ENCODE data around the gene CFAP251.

Gene CFAP251

DNA sequence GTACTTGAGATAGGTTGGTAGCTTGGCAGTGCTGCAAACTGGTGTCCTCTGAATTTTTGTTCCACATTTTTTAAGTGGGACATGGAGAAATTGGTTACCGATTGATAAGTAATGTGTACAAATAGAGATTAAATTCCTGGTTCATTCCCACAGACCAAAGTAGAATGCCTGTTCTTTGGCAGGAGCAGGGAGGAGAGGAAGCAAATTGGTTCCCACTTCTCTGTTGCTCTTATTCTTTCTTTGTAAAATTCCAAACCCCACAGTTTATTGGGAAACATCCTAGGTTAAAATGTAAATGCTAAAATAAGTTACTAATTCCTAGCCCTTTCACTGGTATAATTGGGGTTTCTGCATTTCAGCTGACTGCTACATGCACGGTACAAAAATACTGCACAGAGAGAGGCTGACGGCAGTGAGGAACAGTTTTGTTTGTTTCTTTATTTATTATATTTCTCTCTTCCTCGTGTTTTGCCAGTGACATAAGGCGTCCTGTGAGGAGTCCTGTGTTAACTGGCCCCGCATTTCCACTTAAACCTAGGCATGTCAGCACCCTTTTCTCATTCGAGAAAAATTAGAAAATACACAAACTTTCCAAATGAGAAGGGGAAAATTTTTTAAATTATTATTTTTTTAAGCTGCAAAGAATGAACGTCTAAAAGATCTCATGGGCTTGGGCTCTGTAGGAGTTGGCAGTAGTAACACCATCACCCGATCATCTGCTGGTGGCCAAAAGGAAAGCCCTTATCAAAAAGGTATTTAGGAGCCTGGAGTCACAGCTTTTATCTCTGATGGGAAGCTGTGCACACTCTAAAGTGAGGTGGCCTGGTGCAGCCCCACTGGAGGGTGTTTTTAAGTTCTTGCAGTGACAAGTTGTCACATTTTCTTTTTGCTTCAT lies 77.9 kb downstream of the CFAP251 start:
- DNase-seq (ENCODE audit: insufficient read length, low spot score) (no peak), FAIRE-seq (no peak)
- TF ChIP-seq POLR2AphosphoS5 (IDR thresholded peaks at IDR 0.05; ENCODE audit: low read depth, low read length) (no peak), SPI1 (IDR thresholded peaks at IDR 0.05; ENCODE audit: low read depth, low read length) (no peak), TAF1 (IDR thresholded peaks at IDR 0.05; ENCODE audit: low read depth, low read length) (no peak), PAX5 (IDR thresholded peaks at IDR 0.05; ENCODE audit: insufficient read depth, low read length, severe bottlenecking) (no peak), POU2F2 (IDR thresholded peaks at IDR 0.05; ENCODE audit: low read depth, low read length) (no peak), POLR2A (IDR thresholded peaks at IDR 0.05; ENCODE audit: low read depth, low read length) (no peak)

DNA sequence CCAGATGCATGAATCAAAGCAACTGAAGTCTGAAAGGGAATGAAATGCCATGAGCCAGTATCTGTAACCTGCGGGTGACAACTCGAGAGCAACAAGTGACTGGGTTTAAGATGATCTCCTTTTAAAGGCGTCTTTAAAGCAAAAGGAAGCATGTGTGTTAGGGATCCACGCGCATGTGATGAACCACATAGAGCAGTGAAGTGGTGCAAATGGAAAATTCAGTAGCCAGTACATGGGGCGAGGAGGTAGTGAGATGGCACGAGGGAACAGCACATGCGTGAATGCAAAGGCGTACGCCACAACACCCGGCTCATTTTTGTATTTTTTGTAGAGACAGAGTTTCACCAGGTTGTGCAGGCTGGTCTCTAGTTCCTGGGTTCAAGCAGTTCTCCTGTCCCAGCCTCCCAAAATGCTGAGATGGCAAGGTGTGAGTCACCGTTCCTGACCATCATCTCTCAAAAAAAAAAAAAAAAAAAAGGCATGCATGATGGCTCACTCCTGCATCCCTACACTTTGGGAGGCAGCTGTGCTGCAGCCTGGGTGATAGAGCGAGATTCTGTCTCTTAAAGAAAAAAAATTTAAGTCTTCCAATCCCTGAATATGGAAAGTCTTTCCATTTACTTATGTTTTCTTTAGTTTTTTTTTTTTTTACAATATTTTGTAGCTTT lies 78.7 kb downstream of the CFAP251 start:
- no peak for TF ChIP-seq POU2F2 (IDR thresholded peaks at IDR 0.05; ENCODE audit: low read depth, low read length)
- no peak for TF ChIP-seq POLR2AphosphoS5 (IDR thresholded peaks at IDR 0.05; ENCODE audit: low read depth, low read length)
- no peak for TF ChIP-seq SPI1 (IDR thresholded peaks at IDR 0.05; ENCODE audit: low read depth, low read length)
- no peak for TF ChIP-seq TAF1 (IDR thresholded peaks at IDR 0.05; ENCODE audit: low read depth, low read length)
- TF ChIP-seq POLR2A (IDR thresholded peaks at IDR 0.05; ENCODE audit: low read depth, low read length) = no peak
- TF ChIP-seq PAX5 (IDR thresholded peaks at IDR 0.05; ENCODE audit: insufficient read depth, low read length, severe bottlenecking) = no peak
- FAIRE-seq (no peak), DNase-seq (ENCODE audit: insufficient read length, low spot score) (no peak)

DNA sequence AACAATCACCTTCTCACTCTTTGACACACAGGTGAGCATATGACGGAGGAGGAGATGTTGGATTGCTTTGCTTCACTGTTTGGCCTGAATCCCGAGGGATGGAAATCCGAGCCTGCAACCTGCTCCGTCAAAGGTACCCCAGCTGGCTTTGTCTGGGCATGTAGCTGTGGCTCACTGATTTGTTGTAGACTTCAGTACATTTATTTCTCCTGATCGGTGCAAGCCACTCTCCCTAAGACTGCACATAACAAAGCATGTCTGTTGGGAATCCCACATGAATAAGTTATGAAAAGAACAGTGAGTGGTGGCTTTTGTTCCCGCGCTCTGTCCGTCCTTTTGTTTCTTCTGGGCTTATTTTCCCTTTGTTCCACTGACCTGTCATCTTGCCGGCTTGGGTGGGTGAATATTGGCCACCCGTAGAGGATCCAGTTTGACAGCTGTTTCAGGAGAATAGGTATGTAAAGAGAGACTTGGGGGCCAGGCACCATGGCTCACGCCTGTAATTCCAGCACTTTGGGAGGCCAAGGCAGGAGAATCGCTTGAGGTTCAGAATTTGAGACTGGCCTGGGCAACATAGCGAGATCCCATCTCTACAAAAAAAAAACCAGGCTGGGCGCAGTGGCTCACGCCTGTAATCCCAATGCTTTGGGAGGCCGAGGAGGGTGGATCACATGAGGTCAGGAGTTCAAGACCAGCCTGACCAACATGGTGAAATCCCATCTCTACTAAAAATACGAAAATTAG lies 83.2 kb downstream of the CFAP251 start:
- no peak for DNase-seq (ENCODE audit: insufficient read length, low spot score)
- FAIRE-seq = no peak
- TF ChIP-seq POLR2A (IDR thresholded peaks at IDR 0.05; ENCODE audit: low read depth, low read length) = no peak
- no peak for TF ChIP-seq PAX5 (IDR thresholded peaks at IDR 0.05; ENCODE audit: insufficient read depth, low read length, severe bottlenecking)
- TF ChIP-seq POLR2AphosphoS5 (IDR thresholded peaks at IDR 0.05; ENCODE audit: low read depth, low read length) = no peak
- TF ChIP-seq POU2F2 (IDR thresholded peaks at IDR 0.05; ENCODE audit: low read depth, low read length) = no peak
- no peak for TF ChIP-seq SPI1 (IDR thresholded peaks at IDR 0.05; ENCODE audit: low read depth, low read length)
- TF ChIP-seq TAF1 (IDR thresholded peaks at IDR 0.05; ENCODE audit: low read depth, low read length) = no peak

DNA sequence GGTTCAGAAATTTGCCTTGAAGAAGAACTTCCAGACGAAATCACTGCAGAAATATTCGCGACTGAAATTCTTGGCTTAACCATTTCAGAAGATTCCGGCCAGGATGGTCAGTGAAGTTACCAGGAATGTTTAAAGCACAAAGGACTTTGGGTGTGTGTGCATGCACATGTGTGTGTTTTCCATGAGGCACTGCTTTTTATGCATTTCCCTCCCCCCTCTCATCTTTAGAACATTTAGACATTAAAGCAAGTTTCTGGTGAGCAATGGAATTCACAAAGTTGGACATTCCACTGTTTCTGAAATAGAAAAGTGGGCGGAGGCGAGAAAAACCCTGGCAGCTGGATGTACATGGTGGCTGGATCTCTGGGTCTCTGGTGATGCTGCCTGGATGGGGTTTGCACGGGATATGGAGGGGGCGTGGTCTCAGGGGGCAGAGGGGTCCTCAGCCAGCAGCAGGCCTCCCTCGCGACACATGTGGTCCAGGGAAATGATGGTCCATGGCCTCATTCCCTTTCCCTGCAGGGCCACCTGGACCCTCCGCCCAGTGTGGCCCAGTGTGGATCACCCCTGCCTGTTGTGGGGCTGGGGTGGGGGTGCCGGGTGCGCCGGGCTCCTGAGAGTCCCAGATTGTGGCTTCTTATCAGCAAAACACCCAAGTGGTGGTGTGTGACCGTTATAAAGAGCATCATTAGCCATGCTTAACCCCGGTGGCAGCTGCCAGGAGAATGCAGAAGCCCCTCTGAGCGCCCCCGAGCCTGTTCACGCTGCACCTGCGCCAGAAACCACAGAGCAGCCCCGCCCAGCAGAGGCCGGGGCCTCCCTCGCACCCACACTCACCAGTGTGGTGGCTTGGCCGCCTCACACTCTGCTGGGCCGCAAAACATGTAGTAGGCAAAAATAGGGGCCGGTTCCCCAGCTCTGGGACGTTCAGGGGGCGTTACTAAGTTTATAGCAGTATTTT lies 85.5 kb downstream of the CFAP251 start:
- TF ChIP-seq POLR2AphosphoS5 (IDR thresholded peaks at IDR 0.05; ENCODE audit: low read depth, low read length) (no peak), POLR2A (IDR thresholded peaks at IDR 0.05; ENCODE audit: low read depth, low read length) (no peak), POU2F2 (IDR thresholded peaks at IDR 0.05; ENCODE audit: low read depth, low read length) (no peak), TAF1 (IDR thresholded peaks at IDR 0.05; ENCODE audit: low read depth, low read length) (no peak), SPI1 (IDR thresholded peaks at IDR 0.05; ENCODE audit: low read depth, low read length) (no peak), PAX5 (IDR thresholded peaks at IDR 0.05; ENCODE audit: insufficient read depth, low read length, severe bottlenecking) (no peak)
- FAIRE-seq (peak; percentile 9), DNase-seq (ENCODE audit: insufficient read length, low spot score) (no peak)

DNA sequence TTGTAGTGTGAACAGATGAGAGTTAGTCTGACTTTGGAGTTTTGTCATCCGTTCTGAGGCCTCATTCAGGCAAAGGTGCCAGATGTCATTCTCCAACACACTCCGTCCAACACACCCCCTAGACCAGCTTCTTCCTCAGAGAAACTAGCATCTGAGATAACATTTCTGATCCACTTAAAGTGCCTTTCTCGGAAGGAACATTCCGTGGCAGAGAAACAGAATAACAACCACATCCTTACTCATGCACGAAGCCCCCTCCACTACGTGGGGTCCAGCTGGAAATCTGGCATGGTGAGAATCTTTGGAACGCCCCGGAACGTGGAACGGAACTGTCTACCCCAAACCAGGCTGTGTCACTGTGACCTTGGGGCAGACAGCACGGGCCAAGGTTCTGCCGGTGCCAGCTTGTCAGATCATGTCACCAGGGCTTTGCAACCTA lies 86.3 kb downstream of the CFAP251 start:
- FAIRE-seq = peak; percentile 86
- DNase-seq (ENCODE audit: insufficient read length, low spot score) = no peak
- no peak for TF ChIP-seq POLR2A (IDR thresholded peaks at IDR 0.05; ENCODE audit: low read depth, low read length)
- TF ChIP-seq POLR2AphosphoS5 (IDR thresholded peaks at IDR 0.05; ENCODE audit: low read depth, low read length) = no peak
- TF ChIP-seq POU2F2 (IDR thresholded peaks at IDR 0.05; ENCODE audit: low read depth, low read length) = no peak
- no peak for TF ChIP-seq SPI1 (IDR thresholded peaks at IDR 0.05; ENCODE audit: low read depth, low read length)
- TF ChIP-seq PAX5 (IDR thresholded peaks at IDR 0.05; ENCODE audit: insufficient read depth, low read length, severe bottlenecking) = no peak

DNA sequence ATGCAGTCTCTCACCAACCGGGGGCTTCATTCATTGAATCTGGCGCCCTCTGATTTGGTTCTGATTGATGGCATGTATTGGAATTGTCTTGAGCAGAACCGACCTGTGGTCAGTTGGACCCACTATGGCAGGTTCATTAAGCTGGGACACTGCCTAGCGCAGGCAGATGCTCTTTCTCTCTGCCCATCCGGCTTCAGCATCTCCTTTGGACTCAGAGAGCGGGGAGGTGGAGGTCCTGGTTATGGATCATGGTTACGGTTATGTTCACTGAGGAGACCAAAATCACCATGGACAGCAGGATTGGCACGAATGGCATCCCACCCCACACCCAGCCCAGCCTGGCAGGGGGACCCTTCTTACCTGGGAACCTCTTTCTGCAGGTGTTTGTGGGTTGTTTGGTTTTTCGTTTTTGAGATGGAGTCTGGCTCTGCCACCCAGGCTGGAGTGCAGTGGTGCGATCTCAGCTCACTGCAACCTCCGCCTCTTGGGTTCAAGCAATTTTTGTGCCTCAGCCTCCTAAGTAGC lies 86.9 kb downstream of the CFAP251 start:
- DNase-seq (ENCODE audit: insufficient read length, low spot score) = no peak
- peak; percentile 63 for FAIRE-seq
- TF ChIP-seq POLR2A (IDR thresholded peaks at IDR 0.05; ENCODE audit: low read depth, low read length) (no peak), POU2F2 (IDR thresholded peaks at IDR 0.05; ENCODE audit: low read depth, low read length) (no peak), TAF1 (IDR thresholded peaks at IDR 0.05; ENCODE audit: low read depth, low read length) (no peak), POLR2AphosphoS5 (IDR thresholded peaks at IDR 0.05; ENCODE audit: low read depth, low read length) (no peak)

DNA sequence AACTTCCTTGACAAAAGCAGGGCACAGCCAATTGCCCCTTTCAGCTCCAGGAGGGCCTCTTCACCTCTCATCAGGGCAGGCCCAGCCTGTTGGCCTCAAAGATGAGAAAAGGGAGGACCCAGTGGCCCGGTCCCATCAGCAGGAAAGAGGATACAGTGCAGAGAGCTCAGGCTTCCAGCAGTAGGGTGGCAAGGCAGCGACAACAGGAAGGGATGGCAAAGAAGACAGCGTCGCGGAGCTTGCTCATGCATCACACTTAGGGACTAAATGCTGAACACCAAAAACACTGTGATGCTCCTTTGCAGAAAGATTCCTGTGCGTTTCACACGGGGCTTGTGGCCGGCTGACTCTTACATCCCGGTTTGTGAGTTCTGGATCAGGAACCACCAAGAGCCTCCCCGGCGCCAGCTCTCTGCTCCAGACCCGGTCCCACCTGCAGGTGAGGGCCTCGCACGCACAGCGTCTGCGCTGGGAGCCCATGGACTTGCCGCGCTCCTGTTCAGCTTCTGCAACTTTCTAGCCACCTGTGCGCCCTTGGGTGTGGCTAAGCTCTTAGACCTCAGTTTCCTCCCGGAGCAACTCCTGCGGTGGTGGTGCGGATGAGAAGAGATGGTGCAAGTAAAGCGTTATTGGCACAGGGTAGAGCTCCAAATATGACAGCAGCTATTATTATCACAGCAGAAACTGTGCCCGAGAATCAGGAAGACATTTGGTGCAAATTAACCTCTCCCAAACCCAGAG lies 88.0 kb downstream of the CFAP251 start:
- FAIRE-seq (peak; percentile 81), DNase-seq (ENCODE audit: insufficient read length, low spot score) (no peak)
- TF ChIP-seq POU2F2 (IDR thresholded peaks at IDR 0.05; ENCODE audit: low read depth, low read length) (no peak), PAX5 (IDR thresholded peaks at IDR 0.05; ENCODE audit: insufficient read depth, low read length, severe bottlenecking) (no peak), TAF1 (IDR thresholded peaks at IDR 0.05; ENCODE audit: low read depth, low read length) (no peak), POLR2A (IDR thresholded peaks at IDR 0.05; ENCODE audit: low read depth, low read length) (no peak), SPI1 (IDR thresholded peaks at IDR 0.05; ENCODE audit: low read depth, low read length) (no peak), POLR2AphosphoS5 (IDR thresholded peaks at IDR 0.05; ENCODE audit: low read depth, low read length) (no peak)
